ENCODE results near the gene PLCD1. TPM values are rescaled to one million over a fixed set of nuclear protein-coding genes. Genes with fewer than 3 reads are reported as not detected.

Gene PLCD1
- total RNA-seq, 1 donor from 2014 or later, result 28.7 TPM

DNA sequence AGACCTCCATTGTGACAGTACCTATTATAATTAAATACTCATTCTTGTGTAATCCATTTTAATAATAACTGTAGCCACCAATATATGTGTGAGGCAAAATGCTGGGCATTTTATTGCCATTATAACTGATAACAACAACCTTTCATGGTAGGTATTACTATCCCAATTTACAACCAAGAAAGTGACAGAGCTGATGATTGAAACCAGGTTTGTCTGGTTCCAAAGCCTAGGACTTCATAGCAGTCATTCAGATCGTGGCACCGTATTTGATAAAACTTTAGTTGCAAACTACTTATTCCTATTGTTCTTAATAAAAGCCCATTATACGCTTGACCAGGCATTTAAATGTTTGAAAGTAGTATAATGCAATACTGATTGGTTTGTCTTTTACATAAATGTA lies 65.3 kb downstream of the PLCD1 start:
- Mint-ChIP-seq H3K4me3 (peak overlapping the region; percentile 67), H3K27ac (peak overlapping the region; percentile 53), H3K27me3 (no peaks in the 10 kb centered on the region), H3K9me3 (no peaks in the 10 kb centered on the region), H3K36me3 (peaks cover 23% of the 10 kb centered on the region), H3K4me1 (ENCODE audit: unreplicated experiment) (peaks cover 38% of the 10 kb centered on the region)
- no peak for DNase-seq (ENCODE audit: extremely low spot score, unreplicated experiment)
- TF ChIP-seq, protein P1, sequence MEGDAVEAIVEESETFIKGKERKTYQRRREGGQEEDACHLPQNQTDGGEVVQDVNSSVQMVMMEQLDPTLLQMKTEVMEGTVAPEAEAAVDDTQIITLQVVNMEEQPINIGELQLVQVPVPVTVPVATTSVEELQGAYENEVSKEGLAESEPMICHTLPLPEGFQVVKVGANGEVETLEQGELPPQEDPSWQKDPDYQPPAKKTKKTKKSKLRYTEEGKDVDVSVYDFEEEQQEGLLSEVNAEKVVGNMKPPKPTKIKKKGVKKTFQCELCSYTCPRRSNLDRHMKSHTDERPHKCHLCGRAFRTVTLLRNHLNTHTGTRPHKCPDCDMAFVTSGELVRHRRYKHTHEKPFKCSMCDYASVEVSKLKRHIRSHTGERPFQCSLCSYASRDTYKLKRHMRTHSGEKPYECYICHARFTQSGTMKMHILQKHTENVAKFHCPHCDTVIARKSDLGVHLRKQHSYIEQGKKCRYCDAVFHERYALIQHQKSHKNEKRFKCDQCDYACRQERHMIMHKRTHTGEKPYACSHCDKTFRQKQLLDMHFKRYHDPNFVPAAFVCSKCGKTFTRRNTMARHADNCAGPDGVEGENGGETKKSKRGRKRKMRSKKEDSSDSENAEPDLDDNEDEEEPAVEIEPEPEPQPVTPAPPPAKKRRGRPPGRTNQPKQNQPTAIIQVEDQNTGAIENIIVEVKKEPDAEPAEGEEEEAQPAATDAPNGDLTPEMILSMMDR (conservative IDR thresholded peaks at IDR 0.05), result no peak

DNA sequence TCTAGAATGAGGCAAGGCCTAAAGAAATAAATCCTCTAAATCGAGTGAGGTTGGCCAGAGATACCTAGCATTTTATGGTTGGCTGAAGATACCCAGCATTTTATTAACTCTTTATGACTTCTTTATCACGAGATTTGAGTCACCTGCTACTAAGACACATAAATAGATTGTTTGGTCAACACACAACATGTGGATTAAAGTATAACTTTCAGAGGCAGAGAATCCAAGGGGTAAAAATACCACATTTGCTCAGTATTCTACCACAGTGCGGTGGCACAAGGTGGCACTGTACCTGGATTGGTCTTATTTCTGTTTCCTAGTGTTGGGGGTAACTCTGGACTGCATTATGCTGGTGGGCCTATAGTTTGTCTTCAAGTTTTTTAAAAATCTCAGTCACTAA lies 65.8 kb downstream of the PLCD1 start:
- Mint-ChIP-seq H3K4me3 (no peak overlapping the region), H3K36me3 (peaks cover 23% of the 10 kb centered on the region), H3K27ac (peak overlapping the region; percentile 23), H3K9me3 (no peaks in the 10 kb centered on the region), H3K27me3 (no peaks in the 10 kb centered on the region), H3K4me1 (ENCODE audit: unreplicated experiment) (peaks cover 34% of the 10 kb centered on the region)
- TF ChIP-seq, protein P1 (conservative IDR thresholded peaks at IDR 0.05), result no peak
- no peak for DNase-seq (ENCODE audit: extremely low spot score, unreplicated experiment)

DNA sequence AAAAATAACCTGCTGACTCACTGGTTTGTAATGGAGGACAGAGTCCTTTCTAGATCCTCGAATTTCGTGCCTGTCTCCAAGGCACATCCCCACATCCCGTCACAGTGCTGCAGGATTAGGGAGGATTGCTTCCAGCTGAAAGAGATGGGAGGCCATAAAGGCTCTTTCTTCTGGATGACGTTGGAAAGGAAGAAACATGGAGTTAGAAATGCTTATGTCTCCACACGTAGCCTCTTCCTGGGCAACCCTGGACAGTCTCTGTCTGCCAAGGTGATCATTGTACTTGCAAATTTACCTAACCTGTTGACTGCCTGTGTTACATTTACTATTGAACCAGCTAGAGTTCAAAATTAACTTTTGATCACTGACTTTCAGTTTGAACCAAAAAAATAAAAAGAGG lies 66.4 kb downstream of the PLCD1 start:
- TF ChIP-seq, protein P1 (conservative IDR thresholded peaks at IDR 0.05), result no peak
- peaks cover 24% of the 10 kb centered on the region for H3K36me3 Mint-ChIP-seq
- peaks cover 32% of the 10 kb centered on the region for H3K4me1 Mint-ChIP-seq (ENCODE audit: unreplicated experiment)
- no peaks in the 10 kb centered on the region for H3K9me3 Mint-ChIP-seq
- no peak overlapping the region for H3K4me3 Mint-ChIP-seq
- no peaks in the 10 kb centered on the region for H3K27me3 Mint-ChIP-seq
- peak overlapping the region; percentile 23 for H3K27ac Mint-ChIP-seq
- no peak for DNase-seq (ENCODE audit: extremely low spot score, unreplicated experiment)

DNA sequence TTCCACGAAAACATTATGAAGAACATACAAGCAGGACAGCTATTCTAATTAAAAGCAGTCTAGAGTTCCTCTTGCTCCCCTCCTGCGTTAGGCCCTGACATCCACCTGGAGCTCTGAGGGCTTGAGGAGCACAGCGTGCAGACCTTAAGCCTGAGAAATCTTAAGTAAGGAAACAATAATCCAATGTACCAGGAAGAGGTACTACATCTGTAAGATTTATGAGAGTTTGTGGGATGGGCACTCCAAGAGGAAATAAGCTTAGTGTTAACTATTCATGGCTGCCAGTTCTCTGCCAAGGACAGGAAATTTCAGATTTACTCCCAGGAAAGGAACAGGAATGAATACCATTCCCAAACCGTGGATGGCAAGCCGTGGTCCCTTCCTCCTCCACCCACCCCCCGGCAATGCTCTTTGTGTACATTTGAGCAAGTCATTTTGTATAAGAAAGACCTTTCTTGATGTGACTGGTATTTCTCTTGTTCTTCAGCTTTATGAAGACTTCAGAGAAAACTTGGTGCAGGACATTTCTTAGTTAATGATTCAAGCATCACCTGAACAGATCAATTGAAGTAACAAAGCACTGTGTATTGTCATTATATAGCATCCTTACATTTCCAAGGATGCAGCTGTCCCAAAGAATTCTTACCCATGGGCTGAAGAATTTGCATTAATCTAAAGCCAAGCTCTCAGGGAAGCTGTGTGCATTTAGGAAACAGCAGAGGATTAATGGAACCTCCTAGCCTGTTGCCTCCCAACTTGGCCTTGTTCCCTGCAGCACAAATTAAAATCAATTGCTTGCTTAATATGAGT lies 67.6 kb downstream of the PLCD1 start:
- Mint-ChIP-seq H3K9me3 (no peaks in the 10 kb centered on the region), H3K27ac (peak overlapping the region; percentile 69), H3K27me3 (no peaks in the 10 kb centered on the region), H3K4me3 (peak overlapping the region; percentile 29), H3K36me3 (peaks cover 25% of the 10 kb centered on the region), H3K4me1 (ENCODE audit: unreplicated experiment) (peaks cover 31% of the 10 kb centered on the region)
- DNase-seq (ENCODE audit: extremely low spot score, unreplicated experiment), result no peak
- TF ChIP-seq, protein P1 (conservative IDR thresholded peaks at IDR 0.05), result no peak

DNA sequence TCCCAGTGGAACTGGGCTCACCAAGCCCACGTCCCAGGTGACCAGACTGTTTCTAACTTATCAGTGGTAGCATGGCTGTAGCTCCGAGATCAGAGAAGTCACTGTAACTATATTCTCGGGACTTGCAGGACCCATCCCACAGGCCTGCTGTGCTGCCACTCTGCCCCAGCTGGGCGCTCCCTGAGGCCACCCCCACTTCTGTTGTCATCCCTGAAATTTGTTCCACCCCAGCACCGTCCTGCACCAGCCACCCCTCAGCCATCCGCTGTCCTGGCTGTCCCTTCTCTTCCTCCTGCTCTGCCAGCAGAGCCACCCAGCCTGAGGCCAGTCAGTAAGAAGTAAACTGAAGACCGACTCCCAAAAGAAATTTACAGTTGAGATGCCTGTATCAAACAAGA lies 71.9 kb downstream of the PLCD1 start:
- Mint-ChIP-seq H3K27ac (peak overlapping the region; percentile 15), H3K4me1 (ENCODE audit: unreplicated experiment) (peaks cover 25% of the 10 kb centered on the region), H3K36me3 (peaks cover 32% of the 10 kb centered on the region), H3K9me3 (no peaks in the 10 kb centered on the region), H3K4me3 (no peak overlapping the region), H3K27me3 (no peaks in the 10 kb centered on the region)
- TF ChIP-seq, protein P1 (conservative IDR thresholded peaks at IDR 0.05), result no peak
- no peak for DNase-seq (ENCODE audit: extremely low spot score, unreplicated experiment)

Small RNA genes lying within 50 kb of the gene (microRNA-seq; reads per million reads assigned to microRNA genes)
- gene MIR26A1, result 22.6 reads per million, percentile 46 among the genes with 10 or more reads in this experiment

Other genes with a start within 250 kb of the PLCD1 start
- 72.7 and 98.4 TPM in 2 replicates for gene CTDSPL, start 167.8 kb downstream of the PLCD1 start, total RNA-seq (ENCODE audit: low replicate concordance)
- 14.2 and 16.9 TPM in 2 replicates for gene VILL, start 38.9 kb downstream of the PLCD1 start, total RNA-seq (ENCODE audit: low replicate concordance)
- gene DLEC1, start 9.6 kb upstream of the PLCD1 start, total RNA-seq (ENCODE audit: low replicate concordance), result 0.76 and 3.2 TPM in 2 replicates
- 81.2 and 118 TPM in 2 replicates for gene ACAA1, start 107.5 kb upstream of the PLCD1 start, total RNA-seq (ENCODE audit: low replicate concordance)
- 31.1 and 55.6 TPM in 2 replicates for gene MYD88, start 109.0 kb upstream of the PLCD1 start, total RNA-seq (ENCODE audit: low replicate concordance)
- 41.1 and 51.1 TPM in 2 replicates for gene OXSR1, start 135.9 kb upstream of the PLCD1 start, total RNA-seq (ENCODE audit: low replicate concordance)
- gene SLC22A13, start 236.2 kb upstream of the PLCD1 start, total RNA-seq (ENCODE audit: low replicate concordance), result 0.60 and 0.79 TPM in 2 replicates

All from type B pancreatic cell (in vitro differentiated cells).